Fibroblast of mammary gland (primary cell): Measurements from ENCODE around the gene SSU72.
"Not testable (repeated sequence)": the region's sequence is repeated elsewhere in the genome, so short reads cannot be mapped to it uniquely, and the experiment has no call there.

Experiments
- DNase-seq: peaks from one replicate; pipeline ENCODE4 v3.0.0-alpha.2; 2010; ENCODE audit warnings: low read depth
- H3K4me3 ChIP-seq: 2 replicates; pipeline ENCODE4 v1.5.1; 2011; ENCODE audit warnings: low read depth, mild to moderate bottlenecking, low read length, moderate library complexity; ENCODE audit not compliant: control insufficient read depth
- TF ChIP-seq, protein P1 (sequence below): conservative IDR thresholded peaks from 2 replicates; pipeline ENCODE4 v1.5.1; 2011; ENCODE audit warnings: low read depth, low read length, inconsistent platforms; ENCODE audit not compliant: control insufficient read depth, insufficient read depth

The SSU72 gene

DNA sequence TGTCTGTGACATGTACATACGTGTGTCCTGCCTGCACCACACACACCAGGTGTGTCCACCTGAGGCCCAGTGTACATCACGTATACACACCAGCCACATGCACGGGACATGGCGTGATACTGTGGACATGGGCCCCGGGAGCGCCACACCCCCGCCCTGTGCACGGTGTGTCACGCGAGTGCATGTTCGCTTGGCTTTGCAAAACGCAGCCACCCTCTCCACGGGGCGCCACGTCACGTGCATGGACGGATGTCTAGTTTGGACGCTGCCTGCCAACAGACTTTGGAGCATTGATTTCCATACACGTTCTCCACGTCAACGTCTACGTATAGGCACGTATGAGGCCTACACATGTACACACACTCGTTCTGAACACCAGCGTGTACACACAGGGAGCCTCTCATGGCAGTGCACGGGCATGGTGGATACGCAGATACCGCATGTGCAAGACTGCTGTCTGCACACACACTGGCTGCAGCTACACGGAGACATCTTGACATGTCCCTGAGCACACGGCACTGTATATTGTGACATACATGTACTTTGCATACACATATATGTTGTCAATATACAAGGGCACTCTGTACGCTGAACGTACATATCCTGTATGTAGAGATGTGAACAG is 36.9 kb downstream of the SSU72 start:
- TF ChIP-seq, protein P1, sequence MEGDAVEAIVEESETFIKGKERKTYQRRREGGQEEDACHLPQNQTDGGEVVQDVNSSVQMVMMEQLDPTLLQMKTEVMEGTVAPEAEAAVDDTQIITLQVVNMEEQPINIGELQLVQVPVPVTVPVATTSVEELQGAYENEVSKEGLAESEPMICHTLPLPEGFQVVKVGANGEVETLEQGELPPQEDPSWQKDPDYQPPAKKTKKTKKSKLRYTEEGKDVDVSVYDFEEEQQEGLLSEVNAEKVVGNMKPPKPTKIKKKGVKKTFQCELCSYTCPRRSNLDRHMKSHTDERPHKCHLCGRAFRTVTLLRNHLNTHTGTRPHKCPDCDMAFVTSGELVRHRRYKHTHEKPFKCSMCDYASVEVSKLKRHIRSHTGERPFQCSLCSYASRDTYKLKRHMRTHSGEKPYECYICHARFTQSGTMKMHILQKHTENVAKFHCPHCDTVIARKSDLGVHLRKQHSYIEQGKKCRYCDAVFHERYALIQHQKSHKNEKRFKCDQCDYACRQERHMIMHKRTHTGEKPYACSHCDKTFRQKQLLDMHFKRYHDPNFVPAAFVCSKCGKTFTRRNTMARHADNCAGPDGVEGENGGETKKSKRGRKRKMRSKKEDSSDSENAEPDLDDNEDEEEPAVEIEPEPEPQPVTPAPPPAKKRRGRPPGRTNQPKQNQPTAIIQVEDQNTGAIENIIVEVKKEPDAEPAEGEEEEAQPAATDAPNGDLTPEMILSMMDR = no peak
- no peak overlapping the region for H3K4me3 ChIP-seq
- DNase-seq = no peak

DNA sequence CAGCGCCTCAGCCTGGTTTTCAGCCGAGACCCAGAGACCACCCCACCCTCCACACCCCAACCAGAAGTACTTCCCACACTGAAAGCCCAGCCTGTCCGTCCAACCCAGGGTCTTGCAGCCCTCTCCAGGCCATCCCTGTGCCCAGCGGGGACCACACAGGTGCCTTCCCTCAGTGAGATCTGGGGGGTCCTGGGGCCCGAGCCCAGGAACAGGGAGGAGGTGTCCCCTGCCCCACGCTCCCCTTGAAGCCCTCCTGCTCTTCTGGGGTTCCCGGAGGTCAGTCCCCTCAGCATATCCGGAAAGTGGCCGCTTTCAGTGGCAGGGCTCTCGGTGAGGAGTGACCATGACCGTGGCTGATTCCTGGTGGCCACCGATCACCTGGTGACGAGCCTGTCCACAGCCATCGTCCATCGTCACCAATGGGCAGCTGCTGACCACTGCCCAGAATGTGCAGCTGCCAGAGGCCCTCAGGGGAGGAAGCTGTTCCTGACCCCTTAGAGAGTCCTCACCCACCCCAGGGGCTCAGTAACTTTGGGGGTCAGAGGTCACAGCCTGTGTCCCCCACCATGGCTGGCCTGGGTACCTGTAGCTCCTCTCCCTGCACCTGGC is 37.6 kb downstream of the SSU72 start:
- H3K4me3 ChIP-seq = no peak overlapping the region
- no peak for DNase-seq
- TF ChIP-seq, protein P1 = no peak

DNA sequence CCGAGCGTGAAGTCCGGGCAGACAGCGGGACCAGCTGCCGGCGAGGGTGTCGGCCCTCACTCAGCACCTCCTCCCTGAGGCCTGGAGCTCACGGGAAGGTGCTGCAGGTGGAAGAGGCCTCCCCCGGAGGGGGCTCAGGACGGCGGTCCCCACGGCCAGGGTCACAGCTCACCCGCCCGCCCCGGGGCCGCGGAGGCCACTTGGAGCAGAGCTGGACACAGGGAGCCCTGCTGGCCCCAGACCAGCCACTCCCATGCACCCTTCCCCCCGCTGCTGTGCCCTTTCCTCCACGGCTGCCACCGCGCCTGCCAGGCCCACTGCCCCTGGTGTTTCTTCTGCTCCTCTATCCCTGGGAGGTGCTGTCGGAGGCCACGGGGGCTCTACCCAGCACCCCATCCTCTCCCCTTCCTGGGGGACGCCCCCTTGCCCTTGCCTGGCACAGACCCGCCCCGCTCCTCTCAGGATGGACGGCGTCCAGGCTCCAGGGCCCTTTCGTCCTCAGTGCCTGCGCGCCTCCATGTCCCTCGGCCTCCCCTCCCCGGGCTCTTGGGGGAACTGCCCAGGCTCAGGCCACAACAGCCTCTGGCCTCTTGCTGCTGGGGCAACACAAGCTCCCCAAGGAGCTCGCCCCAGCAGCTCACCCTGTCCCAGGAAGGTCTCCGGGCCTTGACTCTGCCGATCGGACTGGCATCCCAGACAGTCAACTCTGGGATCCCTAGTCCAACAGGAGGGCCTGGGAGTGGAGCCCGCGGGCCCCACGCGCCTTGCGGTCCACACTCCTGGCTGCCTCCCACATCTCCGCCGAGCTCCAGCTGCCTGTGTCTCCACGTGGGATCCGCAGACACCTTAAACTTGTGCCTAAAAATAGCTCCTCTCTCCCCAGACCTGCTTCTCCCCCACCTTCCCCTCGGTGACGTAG is 38.4 kb downstream of the SSU72 start:
- no peak overlapping the region for H3K4me3 ChIP-seq
- no peak for DNase-seq
- TF ChIP-seq, protein P1 = no peak

DNA sequence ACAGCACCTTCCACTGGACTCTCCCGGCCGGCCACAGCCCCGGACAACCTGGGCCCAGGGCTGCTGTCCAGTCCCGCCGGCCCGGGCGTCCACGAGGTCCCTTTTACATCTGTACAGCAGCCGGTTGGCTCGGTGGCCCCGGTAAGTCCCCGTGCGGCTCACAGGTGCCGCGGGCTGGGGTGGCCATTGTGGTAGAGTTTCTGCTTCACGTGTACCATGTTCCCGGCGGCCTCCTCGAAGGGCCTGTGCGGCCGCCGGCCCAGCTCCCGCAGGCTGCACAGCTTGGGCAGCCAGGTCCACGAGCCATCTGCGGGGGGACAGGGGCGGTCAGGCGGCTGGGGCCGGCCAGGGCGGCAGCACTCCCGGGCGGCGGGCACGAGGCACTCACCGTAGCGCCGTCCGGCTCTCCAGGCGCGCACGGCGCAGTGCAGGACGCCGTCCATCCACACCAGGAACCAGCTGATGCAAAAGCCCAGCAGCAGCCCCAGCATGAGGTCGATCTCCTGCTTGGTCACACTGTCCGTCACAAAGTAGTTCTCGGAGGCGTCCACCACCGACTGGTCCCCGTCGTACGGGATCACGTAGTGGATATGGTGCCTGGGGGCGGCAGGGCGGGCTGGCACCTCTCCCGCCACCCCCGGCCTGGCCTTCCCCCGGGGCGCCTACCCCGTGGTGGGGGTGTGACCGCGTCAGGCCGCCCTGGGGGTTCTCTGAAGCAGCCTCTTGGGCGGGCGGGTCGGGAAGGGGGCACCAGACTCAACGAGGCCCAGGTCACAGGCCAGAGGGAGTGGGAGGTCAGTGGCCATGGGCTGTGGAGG is 39.3 kb downstream of the SSU72 start:
- TF ChIP-seq, protein P1 = no peak
- H3K4me3 ChIP-seq = no peak overlapping the region
- no peak for DNase-seq

DNA sequence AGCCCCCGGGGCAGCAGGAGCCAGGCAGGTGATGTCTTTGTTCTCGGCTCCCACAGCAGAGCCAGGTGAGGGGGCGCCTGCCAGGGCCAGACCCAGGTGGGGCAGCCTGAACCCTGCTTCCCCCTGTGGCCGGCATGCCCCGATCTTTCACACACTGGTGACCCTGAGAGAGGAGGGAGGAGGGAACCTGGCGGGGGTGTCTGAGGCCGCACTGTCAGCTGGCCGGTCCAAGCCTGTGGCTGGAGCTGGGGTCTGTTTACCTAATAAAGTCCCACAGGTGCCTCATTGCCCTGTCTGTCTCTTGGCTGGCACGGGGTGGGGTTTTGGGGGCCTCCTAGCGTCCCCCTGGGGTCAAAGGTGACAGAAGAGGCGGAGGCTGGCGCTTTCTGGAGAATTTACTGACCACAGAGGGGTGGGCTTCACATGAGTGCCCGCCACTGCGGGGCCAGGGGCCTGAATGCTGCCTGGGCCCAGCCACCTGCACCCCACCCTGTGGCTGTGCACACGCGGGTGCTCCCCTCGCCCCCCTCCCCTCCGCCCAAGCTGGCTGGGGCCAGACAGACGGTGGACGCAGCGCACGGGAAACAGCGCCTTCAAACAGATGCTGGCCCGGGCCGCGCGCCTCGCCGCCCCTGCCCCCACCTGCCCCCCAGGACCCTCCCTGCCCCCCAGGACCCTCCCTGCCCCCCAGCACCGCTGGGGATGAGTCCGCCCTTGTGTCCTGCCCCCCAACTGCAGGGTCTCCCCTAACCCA is 40.1 kb downstream of the SSU72 start:
- DNase-seq = no peak
- H3K4me3 ChIP-seq = no peak overlapping the region
- TF ChIP-seq, protein P1 = no peak

DNA sequence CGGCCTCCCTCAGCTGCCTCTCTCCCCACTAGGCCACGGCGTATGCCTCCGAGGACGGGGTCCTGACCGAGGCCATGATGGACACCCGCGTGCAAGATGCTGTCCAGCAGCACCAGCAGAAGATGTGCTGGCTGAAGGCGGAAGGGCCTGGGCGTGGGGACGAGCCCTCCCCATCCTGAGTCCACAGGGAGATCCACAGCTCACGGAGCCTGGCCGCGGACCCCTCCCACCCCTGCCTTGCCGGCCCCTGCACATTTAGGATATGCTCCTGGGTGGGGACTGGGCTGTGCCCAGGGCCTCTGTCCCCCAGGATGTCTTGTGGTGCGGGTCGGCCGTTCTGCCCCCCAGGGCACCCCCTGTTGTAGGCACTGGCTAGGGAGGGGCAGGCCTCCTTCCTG is 40.8 kb downstream of the SSU72 start:
- H3K4me3 ChIP-seq, DNase-seq: not testable (repeated sequence)

DNA sequence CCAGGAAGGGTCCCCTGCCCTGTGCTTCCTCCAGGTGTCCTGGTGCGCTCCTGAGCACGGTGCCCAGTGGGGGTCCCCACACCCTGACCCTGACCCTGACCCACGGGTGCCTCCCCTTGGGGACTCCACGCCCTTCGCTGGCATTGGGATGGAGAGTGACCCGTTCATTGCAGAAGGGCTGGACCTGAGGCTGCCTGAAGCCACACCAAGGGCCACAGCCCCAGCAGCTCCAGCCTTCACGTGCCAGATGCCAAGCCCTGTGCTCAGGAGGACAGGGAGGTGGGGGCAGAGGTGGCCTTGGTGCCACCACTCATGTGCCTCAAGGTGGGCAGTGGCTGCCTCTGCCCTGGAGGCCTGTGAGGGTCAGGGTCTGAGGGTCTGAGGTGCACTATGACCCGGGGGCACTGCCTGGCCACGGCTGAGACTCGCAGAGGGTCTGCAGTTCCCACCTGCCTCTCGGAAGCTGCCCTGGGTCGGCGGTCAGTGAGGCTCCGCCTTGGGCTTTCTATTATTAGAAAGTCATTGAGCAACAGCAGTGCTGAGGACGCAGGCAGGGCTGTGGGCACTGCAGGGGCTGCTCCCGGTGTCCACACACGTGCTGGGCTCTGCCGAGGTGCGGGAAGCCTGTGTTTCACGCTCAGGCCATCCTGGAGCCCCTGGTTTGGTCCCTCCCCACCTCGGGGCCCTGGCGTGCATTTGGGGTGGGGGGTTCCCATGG is 41.3 kb downstream of the SSU72 start:
- not testable (repeated sequence) for DNase-seq, H3K4me3 ChIP-seq
